ENCODE measurements around the gene PPP1R14B. TPM values are rescaled to one million over a fixed set of nuclear protein-coding genes. Genes with fewer than 3 reads are reported as not detected.

The PPP1R14B gene
- total and polyA plus RNA-seq, 4 donors, result 24.2 to 57.6 (median 38.3) TPM

DNA sequence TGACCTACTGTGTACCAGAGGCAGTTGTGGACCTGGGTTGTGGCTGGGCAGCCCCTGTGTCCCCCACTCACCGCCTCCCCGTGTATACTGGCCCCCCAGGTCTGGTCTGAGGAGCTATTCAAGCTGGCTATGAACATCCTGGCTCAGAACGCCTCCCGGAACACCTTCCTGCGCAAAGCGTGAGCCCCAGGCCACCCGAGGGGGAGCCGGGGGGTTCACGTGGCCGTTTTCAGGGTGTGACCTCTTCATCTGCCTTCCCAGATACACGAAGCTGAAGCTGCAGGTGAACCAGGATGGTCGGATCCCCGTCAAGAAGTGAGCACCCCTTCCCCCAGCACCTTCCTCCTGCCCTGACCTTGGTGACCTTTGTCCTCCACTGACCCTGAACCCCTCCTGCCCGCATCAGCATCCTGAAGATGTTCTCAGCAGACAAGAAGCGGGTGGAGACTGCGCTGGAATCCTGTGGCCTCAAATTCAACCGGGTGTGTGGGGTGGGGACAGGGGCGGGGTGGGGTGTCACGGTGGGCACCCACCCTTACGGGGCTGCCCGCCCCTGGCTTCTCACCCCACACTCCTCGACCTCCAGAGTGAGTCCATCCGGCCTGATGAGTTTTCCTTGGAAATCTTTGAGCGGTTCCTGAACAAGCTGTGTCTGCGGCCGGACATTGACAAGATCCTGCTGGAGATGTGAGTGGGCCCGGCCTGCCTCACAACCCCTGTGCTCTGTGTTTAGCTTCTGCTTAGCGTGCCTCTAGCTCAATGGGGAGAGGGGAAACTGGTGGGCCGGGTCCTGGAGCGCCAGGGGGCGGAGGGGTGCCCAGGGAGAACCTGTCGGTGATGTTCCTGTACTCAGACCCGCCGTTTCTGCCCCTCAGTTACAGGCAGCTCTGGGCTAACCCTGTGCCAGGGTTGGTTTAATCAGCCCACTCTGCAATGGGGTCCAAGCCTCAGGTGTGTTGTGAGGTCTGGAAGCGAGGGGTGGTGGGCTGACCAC, 8.7 kb upstream of the PPP1R14B start:
- H3K27me3 ChIP-seq (ENCODE audit: control insufficient read depth in 4 of 4, insufficient read depth in 4 of 4, low read length in 3 of 4), result no peaks in the 10 kb centered on the region
- no peak overlapping the region for H3K27ac ChIP-seq (ENCODE audit: low read depth in 1 of 2, low read length in 2 of 2)
- peaks cover 0 to 12% (median 3%) of the 10 kb centered on the region in 4 donors for H3K36me3 ChIP-seq (ENCODE audit: control insufficient read depth in 4 of 4, insufficient read depth in 3 of 4, low read depth in 1 of 4, low read length in 3 of 4)
- WGBS, result 92% methylated on average over 35 of the region's 35 CpGs
- H3K4me1 ChIP-seq (ENCODE audit: control insufficient read depth in 4 of 4, insufficient read depth in 4 of 4, low read length in 3 of 4), result peaks cover under 1 to 17% (median 14%) of the 10 kb centered on the region in 4 donors
- H3K9me3 ChIP-seq (ENCODE audit: control insufficient read depth in 4 of 4, low read length in 3 of 4), result no peaks in the 10 kb centered on the region
- no peak overlapping the region for H3K9ac ChIP-seq (ENCODE audit: low read depth in 1 of 2, low read length in 2 of 2)
- DNase-seq (ENCODE audit: low spot score), result no peak
- TF ChIP-seq JUND (IDR thresholded peaks at IDR 0.05), result no peak
- TF ChIP-seq YY1 (IDR thresholded peaks at IDR 0.05), result no peak
- TF ChIP-seq, protein P1, sequence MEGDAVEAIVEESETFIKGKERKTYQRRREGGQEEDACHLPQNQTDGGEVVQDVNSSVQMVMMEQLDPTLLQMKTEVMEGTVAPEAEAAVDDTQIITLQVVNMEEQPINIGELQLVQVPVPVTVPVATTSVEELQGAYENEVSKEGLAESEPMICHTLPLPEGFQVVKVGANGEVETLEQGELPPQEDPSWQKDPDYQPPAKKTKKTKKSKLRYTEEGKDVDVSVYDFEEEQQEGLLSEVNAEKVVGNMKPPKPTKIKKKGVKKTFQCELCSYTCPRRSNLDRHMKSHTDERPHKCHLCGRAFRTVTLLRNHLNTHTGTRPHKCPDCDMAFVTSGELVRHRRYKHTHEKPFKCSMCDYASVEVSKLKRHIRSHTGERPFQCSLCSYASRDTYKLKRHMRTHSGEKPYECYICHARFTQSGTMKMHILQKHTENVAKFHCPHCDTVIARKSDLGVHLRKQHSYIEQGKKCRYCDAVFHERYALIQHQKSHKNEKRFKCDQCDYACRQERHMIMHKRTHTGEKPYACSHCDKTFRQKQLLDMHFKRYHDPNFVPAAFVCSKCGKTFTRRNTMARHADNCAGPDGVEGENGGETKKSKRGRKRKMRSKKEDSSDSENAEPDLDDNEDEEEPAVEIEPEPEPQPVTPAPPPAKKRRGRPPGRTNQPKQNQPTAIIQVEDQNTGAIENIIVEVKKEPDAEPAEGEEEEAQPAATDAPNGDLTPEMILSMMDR (IDR thresholded peaks at IDR 0.05; ENCODE audit: low read depth, low read length, missing input control), result no peak
- no peak for TF ChIP-seq GABPA (IDR thresholded peaks at IDR 0.05 in 1 of 2, conservative IDR thresholded peaks at IDR 0.05 in 1 of 2)
- TF ChIP-seq ATF3 (IDR thresholded peaks at IDR 0.05), result no peak
- no peak for TF ChIP-seq TAF1 (conservative IDR thresholded peaks at IDR 0.05)
- TF ChIP-seq RAD21 (IDR thresholded peaks at IDR 0.05), result no peak
- no peak for TF ChIP-seq FOXA2 (IDR thresholded peaks at IDR 0.05)
- no peak for TF ChIP-seq NR2F2 (IDR thresholded peaks at IDR 0.05)
- no peak for TF ChIP-seq MAX (IDR thresholded peaks at IDR 0.05)
- no peak for TF ChIP-seq HNF4G (IDR thresholded peaks at IDR 0.05)
- TF ChIP-seq, protein P2, sequence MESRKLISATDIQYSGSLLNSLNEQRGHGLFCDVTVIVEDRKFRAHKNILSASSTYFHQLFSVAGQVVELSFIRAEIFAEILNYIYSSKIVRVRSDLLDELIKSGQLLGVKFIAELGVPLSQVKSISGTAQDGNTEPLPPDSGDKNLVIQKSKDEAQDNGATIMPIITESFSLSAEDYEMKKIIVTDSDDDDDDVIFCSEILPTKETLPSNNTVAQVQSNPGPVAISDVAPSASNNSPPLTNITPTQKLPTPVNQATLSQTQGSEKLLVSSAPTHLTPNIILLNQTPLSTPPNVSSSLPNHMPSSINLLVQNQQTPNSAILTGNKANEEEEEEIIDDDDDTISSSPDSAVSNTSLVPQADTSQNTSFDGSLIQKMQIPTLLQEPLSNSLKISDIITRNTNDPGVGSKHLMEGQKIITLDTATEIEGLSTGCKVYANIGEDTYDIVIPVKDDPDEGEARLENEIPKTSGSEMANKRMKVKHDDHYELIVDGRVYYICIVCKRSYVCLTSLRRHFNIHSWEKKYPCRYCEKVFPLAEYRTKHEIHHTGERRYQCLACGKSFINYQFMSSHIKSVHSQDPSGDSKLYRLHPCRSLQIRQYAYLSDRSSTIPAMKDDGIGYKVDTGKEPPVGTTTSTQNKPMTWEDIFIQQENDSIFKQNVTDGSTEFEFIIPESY (IDR thresholded peaks at IDR 0.05), result no peak
- TF ChIP-seq HNF4A (conservative IDR thresholded peaks at IDR 0.05), result no peak
- no peak for TF ChIP-seq FOXA1 (IDR thresholded peaks at IDR 0.05)
- no peak for TF ChIP-seq SP1 (IDR thresholded peaks at IDR 0.05)
- TF ChIP-seq, protein P3, sequence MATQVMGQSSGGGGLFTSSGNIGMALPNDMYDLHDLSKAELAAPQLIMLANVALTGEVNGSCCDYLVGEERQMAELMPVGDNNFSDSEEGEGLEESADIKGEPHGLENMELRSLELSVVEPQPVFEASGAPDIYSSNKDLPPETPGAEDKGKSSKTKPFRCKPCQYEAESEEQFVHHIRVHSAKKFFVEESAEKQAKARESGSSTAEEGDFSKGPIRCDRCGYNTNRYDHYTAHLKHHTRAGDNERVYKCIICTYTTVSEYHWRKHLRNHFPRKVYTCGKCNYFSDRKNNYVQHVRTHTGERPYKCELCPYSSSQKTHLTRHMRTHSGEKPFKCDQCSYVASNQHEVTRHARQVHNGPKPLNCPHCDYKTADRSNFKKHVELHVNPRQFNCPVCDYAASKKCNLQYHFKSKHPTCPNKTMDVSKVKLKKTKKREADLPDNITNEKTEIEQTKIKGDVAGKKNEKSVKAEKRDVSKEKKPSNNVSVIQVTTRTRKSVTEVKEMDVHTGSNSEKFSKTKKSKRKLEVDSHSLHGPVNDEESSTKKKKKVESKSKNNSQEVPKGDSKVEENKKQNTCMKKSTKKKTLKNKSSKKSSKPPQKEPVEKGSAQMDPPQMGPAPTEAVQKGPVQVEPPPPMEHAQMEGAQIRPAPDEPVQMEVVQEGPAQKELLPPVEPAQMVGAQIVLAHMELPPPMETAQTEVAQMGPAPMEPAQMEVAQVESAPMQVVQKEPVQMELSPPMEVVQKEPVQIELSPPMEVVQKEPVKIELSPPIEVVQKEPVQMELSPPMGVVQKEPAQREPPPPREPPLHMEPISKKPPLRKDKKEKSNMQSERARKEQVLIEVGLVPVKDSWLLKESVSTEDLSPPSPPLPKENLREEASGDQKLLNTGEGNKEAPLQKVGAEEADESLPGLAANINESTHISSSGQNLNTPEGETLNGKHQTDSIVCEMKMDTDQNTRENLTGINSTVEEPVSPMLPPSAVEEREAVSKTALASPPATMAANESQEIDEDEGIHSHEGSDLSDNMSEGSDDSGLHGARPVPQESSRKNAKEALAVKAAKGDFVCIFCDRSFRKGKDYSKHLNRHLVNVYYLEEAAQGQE (IDR thresholded peaks at IDR 0.05), result no peak
- no peak for TF ChIP-seq RXRA (IDR thresholded peaks at IDR 0.05)
- no peak for TF ChIP-seq EGR1 (IDR thresholded peaks at IDR 0.05; ENCODE audit: low read depth in 2 of 2)
- H3K4me3 ChIP-seq (ENCODE audit: low read depth in 1 of 3, low read length in 3 of 3), result no peak overlapping the region
